IPS-NIHi7 (cell line): ENCODE data around the gene RPL10L.

Experiments
- DNase-seq: peaks from one replicate; pipeline ENCODE4 v3.0.0; 2012; ENCODE audit warnings: mixed read lengths; ENCODE audit errors: extremely low spot score

RPL10L gene

GRCh38 chr14:46651526-46652144 is at the start of gene RPL10L:
Gene RPL10L (minus strand): TSS chr14:46651781. CDS start chr14:46651736, 45 bp downstream.
- DNase-seq = no peak

- no peak for DNase-seq
Observed at GRCh38 chr14:46691819-46692218, 40.2 kb upstream of the RPL10L start.

- no peak for DNase-seq
Observed at GRCh38 chr14:46686652-46687051, 35.1 kb upstream of the RPL10L start.

GRCh38 chr14:46672128-46672527 is 20.5 kb upstream of the RPL10L start:
- no peak for DNase-seq

- DNase-seq = no peak
Observed at GRCh38 chr14:46663382-46663781, 11.8 kb upstream of the RPL10L start.

- DNase-seq = no peak
Observed at GRCh38 chr14:46661728-46662127, 10.1 kb upstream of the RPL10L start.

- DNase-seq = no peak
Observed at GRCh38 chr14:46653031-46653755, 1.6 kb upstream of the RPL10L start.

- DNase-seq = no peak
Observed at GRCh38 chr14:46646796-46647195, 4.8 kb downstream of the RPL10L start.

GRCh38 chr14:46626876-46627275 is 24.7 kb downstream of the RPL10L start:
- no peak for DNase-seq
